Endodermal cell (in vitro differentiated cells): ENCODE results near the gene USP49. TPM values are rescaled to one million over a fixed set of nuclear protein-coding genes. Genes with fewer than 3 reads are reported as not detected.

Experiments
- DNase-seq: peaks from one replicate; pipeline ENCODE4 v3.0.0-alpha.2; 2017
- H3K27ac ChIP-seq: 2 replicates; pipeline ENCODE4 v1.5.1; 2013; ENCODE audit warnings: mild to moderate bottlenecking, low read depth, low read length, moderate library complexity
- H3K27me3 ChIP-seq: 2 replicates; pipeline ENCODE4 v1.6.1; 2013; ENCODE audit warnings: mild to moderate bottlenecking, low read length, moderate library complexity; ENCODE audit not compliant: insufficient read depth, control insufficient read depth, poor library complexity, severe bottlenecking
- H3K36me3 ChIP-seq: 2 replicates; pipeline ENCODE4 v1.7.0; 2013; ENCODE audit warnings: mild to moderate bottlenecking, low read length, moderate library complexity; ENCODE audit not compliant: control insufficient read depth, insufficient read depth
- H3K4me1 ChIP-seq: one replicate; pipeline ENCODE4 v1.7.0; 2013; ENCODE audit warnings: low read length; ENCODE audit not compliant: control insufficient read depth, insufficient read depth
- H3K4me3 ChIP-seq: 2 replicates; pipeline ENCODE4 v1.5.1; 2013; ENCODE audit warnings: mild to moderate bottlenecking, low read length, moderate library complexity
- H3K9ac ChIP-seq: 2 replicates; pipeline ENCODE4 v1.6.1; 2013; ENCODE audit warnings: mild to moderate bottlenecking, low read length, moderate library complexity; ENCODE audit not compliant: poor library complexity, severe bottlenecking; ENCODE audit errors: extremely low read depth
- H3K9me3 ChIP-seq: 2 replicates; pipeline ENCODE4 v1.6.1; 2013; ENCODE audit warnings: mild to moderate bottlenecking, low read length, moderate library complexity; ENCODE audit not compliant: control insufficient read depth
- H3K27ac Mint-ChIP-seq: 2 replicates; pipeline ENCODE4 v1.8.0; 2020; ENCODE audit warnings: mixed read lengths
- H3K27me3 Mint-ChIP-seq: 2 replicates; pipeline ENCODE4 v1.8.0; 2021; ENCODE audit warnings: mild to moderate bottlenecking, mixed read lengths; ENCODE audit not compliant: insufficient read depth
- H3K36me3 Mint-ChIP-seq: 2 replicates; pipeline ENCODE4 v1.8.0; 2020; ENCODE audit warnings: low read depth, mixed read lengths
- H3K4me1 Mint-ChIP-seq: 2 replicates; pipeline ENCODE4 v1.8.0; 2020; ENCODE audit warnings: mixed read lengths
- H3K4me3 Mint-ChIP-seq: 2 replicates; pipeline ENCODE4 v1.8.0; 2020; ENCODE audit warnings: mild to moderate bottlenecking, moderate library complexity, mixed read lengths
- H3K9me3 Mint-ChIP-seq: 2 replicates; pipeline ENCODE4 v1.8.0; 2020; ENCODE audit warnings: mild to moderate bottlenecking, mixed read lengths
- WGBS, 2 experiments: methylation state at CpG; one replicate each; pipeline versions ENCODE4 v1.1.5 to v1.1.7; 2013; ENCODE audit warnings: missing lambda C conversion rate in 2 of 2, mixed read lengths in 1 of 2; ENCODE audit not compliant: insufficient coverage in 1 of 2, insufficient read length in 1 of 2; 5-methylcytosine and 5-hydroxymethylcytosine counted together
- total RNA-seq, 2 donors: library from RNA; stranded (reverse); fragmentation: NEBNext Ultra II Directional in 1 of 2; extraction: Animal tissue kit (Norgen Biotek cat#: 25700) in 1 of 2; gene quantifications; 2 replicates in 1 of 2; 3 replicates in 1 of 2; pipeline ENCODE4 v1.2.1, GENCODE V29; 2021
- TF ChIP-seq, protein P1 (sequence below): fragments of 200-600 bp; sonication (generic); conservative IDR thresholded peaks from 2 replicates; pipeline ENCODE4 v1.5.0; 2021; ENCODE audit warnings: antibody characterized with exemption, mild to moderate bottlenecking

USP49 gene
- total RNA-seq, 2 donors from 2014 or later, result 14.0 to 18.9 TPM

DNA sequence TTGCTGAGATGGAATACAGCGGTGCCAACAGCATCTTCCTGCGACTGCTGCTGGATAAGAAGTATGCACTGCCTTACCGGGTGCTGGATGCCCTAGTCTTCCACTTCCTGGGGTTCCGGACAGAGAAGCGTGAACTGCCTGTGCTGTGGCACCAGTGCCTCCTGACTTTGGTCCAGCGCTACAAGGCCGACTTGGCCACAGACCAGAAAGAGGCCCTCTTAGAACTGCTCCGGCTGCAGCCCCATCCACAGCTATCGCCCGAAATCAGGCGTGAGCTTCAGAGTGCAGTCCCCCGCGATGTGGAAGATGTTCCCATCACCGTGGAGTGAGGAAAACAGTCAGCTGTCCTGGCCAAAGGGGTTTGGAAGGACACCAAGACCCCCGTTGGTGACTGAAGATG is 37.2 kb upstream of the USP49 start:
- H3K36me3 ChIP-seq, result peaks cover 89% of the 10 kb centered on the region
- no peak overlapping the region for H3K4me3 ChIP-seq
- Mint-ChIP-seq H3K27ac (no peak overlapping the region), H3K9me3 (no peaks in the 10 kb centered on the region), H3K4me1 (no peaks in the 10 kb centered on the region), H3K27me3 (peaks cover 2% of the 10 kb centered on the region), H3K4me3 (no peak overlapping the region), H3K36me3 (peaks cover 57% of the 10 kb centered on the region)
- no peaks in the 10 kb centered on the region for H3K9me3 ChIP-seq
- H3K9ac ChIP-seq, result no peak overlapping the region
- H3K4me1 ChIP-seq, result no peaks in the 10 kb centered on the region
- H3K27me3 ChIP-seq, result no peaks in the 10 kb centered on the region
- 94 to 96% methylated on average over 14 to 15 of the region's 15 CpGs for WGBS, 2 experiments
- TF ChIP-seq, protein P1, sequence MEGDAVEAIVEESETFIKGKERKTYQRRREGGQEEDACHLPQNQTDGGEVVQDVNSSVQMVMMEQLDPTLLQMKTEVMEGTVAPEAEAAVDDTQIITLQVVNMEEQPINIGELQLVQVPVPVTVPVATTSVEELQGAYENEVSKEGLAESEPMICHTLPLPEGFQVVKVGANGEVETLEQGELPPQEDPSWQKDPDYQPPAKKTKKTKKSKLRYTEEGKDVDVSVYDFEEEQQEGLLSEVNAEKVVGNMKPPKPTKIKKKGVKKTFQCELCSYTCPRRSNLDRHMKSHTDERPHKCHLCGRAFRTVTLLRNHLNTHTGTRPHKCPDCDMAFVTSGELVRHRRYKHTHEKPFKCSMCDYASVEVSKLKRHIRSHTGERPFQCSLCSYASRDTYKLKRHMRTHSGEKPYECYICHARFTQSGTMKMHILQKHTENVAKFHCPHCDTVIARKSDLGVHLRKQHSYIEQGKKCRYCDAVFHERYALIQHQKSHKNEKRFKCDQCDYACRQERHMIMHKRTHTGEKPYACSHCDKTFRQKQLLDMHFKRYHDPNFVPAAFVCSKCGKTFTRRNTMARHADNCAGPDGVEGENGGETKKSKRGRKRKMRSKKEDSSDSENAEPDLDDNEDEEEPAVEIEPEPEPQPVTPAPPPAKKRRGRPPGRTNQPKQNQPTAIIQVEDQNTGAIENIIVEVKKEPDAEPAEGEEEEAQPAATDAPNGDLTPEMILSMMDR, result no peak
- DNase-seq, result no peak
- no peak overlapping the region for H3K27ac ChIP-seq

GRCh38 chr6:41931792-41932191 is 36.6 kb upstream of the USP49 start:
- no peak overlapping the region for H3K27ac Mint-ChIP-seq
- H3K4me3 ChIP-seq, result no peak overlapping the region
- no peak for DNase-seq
- no peaks in the 10 kb centered on the region for H3K4me1 ChIP-seq
- H3K27ac ChIP-seq, result no peak overlapping the region
- no peaks in the 10 kb centered on the region for H3K9me3 ChIP-seq
- no peaks in the 10 kb centered on the region for H3K9me3 Mint-ChIP-seq
- no peak overlapping the region for H3K4me3 Mint-ChIP-seq
- peaks cover 89% of the 10 kb centered on the region for H3K36me3 ChIP-seq
- WGBS, 2 experiments, result 89 to 96% methylated on average over 2 of the region's 2 CpGs
- H3K36me3 Mint-ChIP-seq, result peaks cover 61% of the 10 kb centered on the region
- TF ChIP-seq, protein P1, result no peak
- no peaks in the 10 kb centered on the region for H3K27me3 ChIP-seq
- H3K4me1 Mint-ChIP-seq, result no peaks in the 10 kb centered on the region
- H3K27me3 Mint-ChIP-seq, result no peaks in the 10 kb centered on the region
- no peak overlapping the region for H3K9ac ChIP-seq

DNA sequence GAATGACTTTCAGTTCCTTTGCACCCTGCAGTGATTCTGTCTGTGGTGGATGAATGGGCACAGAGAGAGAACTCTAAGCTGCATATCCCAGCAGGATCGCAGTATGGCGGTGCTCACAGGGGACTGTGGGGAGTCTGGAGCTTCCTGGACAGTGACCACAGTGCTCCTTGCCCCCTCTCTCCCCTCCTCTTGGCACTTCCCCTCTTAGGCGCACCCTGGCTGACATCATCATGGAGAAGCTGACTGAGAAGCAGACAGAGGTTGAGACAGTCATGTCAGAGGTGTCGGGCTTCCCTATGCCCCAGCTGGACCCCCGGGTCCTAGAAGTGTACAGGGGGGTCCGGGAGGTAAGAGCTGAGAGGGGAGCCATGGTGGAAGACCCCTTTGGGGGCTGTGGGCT is 34.7 kb upstream of the USP49 start:
- Histone ChIP-seq H3K4me1 (no peaks in the 10 kb centered on the region), H3K27ac (no peak overlapping the region), H3K36me3 (peaks cover 84% of the 10 kb centered on the region), H3K27me3 (no peaks in the 10 kb centered on the region), H3K4me3 (no peak overlapping the region), H3K9ac (no peak overlapping the region), H3K9me3 (no peaks in the 10 kb centered on the region)
- TF ChIP-seq, protein P1, result no peak
- Mint-ChIP-seq H3K4me3 (no peak overlapping the region), H3K36me3 (peaks cover 68% of the 10 kb centered on the region), H3K27me3 (no peaks in the 10 kb centered on the region), H3K9me3 (no peaks in the 10 kb centered on the region), H3K27ac (no peak overlapping the region), H3K4me1 (no peaks in the 10 kb centered on the region)
- no peak for DNase-seq
- WGBS, 2 experiments, result 97 to 100% methylated on average over 4 to 6 of the region's 6 CpGs
